HG02870 (cell line): ENCODE results near the gene SDF4.

Experiments
- ATAC-seq: cut with Tn5 transposase; IDR thresholded peaks from one replicate; pipeline ENCODE4 v1.9.1; 2021; ENCODE audit warnings: mild to moderate bottlenecking, moderate library complexity; ENCODE audit not compliant: unreplicated experiment

SDF4 gene

DNA sequence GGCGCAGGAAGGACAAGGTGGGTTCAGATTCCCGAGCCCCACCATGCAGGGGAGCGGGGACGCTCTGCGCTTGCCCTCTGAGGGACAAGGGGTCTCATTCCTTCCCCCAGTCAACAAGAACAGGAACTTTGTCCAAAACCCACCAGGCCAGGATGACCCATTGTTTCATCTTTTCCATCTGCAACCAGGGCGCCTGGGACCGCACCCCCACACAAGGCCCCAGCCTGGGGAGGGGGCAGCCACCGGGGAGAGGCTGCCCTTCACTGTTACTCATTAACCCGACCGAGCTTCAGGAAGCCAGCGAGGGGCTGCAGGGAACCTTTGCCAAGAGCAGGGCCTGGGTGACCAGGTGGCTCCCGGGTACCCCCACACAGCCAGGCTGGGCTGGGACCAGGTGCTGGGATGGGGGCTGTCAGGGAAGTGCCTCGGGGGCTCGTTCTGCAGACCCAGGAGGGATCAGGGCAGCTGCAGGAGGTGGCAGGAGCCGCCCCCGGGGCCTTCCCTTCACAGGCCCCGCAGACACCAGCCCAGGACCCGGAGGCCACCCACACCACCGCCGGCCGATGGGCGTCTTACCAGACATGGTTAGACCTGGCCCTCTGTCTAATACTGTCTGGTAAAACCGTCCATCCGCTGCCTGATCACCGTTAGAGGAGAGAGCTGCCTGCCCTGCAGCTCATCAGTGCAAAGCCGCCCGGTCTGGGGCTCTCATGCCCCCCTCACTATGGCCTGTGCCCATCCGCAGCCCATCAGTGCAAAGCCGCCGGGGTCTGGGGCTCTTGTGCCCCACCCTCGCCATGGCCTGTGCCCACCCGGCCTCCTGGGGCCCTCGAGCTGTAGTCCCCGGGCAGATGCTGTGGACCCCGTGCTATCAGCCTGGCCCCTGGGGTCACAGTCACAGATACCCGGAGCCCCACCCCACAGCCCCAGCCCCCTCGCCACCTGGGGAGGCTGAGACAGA, 63.1 kb downstream of the SDF4 start:
- no peak for ATAC-seq

DNA sequence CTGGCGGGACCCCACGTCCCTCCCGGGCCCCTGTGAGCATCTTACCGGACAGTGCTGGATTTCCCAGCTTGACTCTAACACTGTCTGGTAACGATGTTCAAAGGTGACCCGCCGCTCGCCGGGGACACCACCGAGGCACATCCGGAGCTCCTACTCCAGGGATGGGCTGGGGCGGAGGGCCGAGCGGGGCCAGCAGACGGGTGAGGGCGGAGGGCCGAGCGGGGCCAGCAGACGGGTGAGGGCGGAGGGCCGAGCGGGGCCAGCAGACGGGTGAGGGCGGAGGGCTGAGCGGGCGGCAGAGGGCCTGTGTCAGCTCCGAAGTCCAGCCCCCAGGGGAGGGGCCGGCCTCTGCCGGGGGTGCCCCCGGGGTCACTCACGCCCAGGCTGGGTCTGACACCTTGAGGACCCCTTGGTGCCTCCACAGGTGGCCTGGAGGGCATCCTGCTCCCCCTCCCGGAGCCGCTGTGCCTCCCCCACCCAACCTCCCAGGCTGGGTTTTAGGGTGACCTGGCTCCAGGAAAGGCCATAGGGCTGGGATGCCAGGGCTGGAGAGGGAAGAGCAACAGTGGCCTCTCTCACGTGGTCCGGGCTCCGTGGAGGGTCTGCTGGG, 63.9 kb downstream of the SDF4 start:
- ATAC-seq = no peak

DNA sequence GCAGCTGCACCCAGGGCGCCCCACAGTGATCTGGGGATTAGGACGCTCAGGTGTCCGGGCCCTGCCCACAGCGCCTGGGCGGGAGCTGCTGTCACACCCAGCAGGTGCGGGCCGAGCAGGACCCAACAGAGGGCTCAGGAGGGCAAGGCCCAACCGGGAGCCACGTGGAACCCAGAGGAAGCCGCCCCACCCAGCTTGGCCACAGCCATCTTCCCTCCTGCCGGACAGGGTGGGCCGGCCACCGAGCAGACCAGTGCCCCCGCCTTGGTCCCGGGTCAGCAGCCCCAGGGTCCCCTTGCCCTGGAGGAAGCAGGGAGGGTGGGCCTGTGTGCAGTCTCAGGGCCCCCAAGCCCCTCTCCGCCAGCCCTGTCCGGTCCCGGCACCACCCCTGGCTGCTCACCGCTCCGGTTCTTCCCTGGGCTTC, 64.4 kb downstream of the SDF4 start:
- no peak for ATAC-seq
